Activated CD4-positive, alpha-beta memory T cell treated with anti-CD3 and anti-CD28 coated beads, Interleukin-2, amount 10 ng/mL, durations not matched to agents 7 days and 5 days (primary cell): ENCODE data around the gene SLC48A1. TPM values are rescaled to one million over a fixed set of nuclear protein-coding genes. Genes with fewer than 3 reads are reported as not detected.
A peak's percentile ranks its signal among the peaks of the same experiment; 100 is the strongest.

Experiments used
- CTCF ChIA-PET: fragments of 350-600 bp; sonication (Branson Sonifier 250); formaldehyde crosslinking; loops from one replicate; lab custom pipeline; 2021; ENCODE audit warnings: antibody characterized with exemption, inconsistent platforms; lab: Charles Lee
- POLR2A ChIA-PET: fragments of 350-600 bp; sonication (Branson Sonifier 250); formaldehyde crosslinking; loops from one replicate; lab custom pipeline; 2021; ENCODE audit warnings: antibody characterized with exemption; lab: Charles Lee
- DNase-seq: peaks from one replicate; pipeline ENCODE4 v3.0.0-alpha.2; 2020
- H3K27ac Mint-ChIP-seq: one replicate; pipeline ENCODE4 v1.8.0; 2021; ENCODE audit warnings: mild to moderate bottlenecking, mixed read lengths
- H3K27me3 Mint-ChIP-seq: one replicate; pipeline ENCODE4 v1.8.0; 2021; ENCODE audit warnings: mixed read lengths
- H3K36me3 Mint-ChIP-seq: one replicate; pipeline ENCODE4 v1.8.0; 2021; ENCODE audit warnings: low read depth, mixed read lengths
- H3K4me1 Mint-ChIP-seq: one replicate; pipeline ENCODE4 v1.8.0; 2021; ENCODE audit warnings: mixed read lengths
- H3K4me3 Mint-ChIP-seq: one replicate; pipeline ENCODE4 v1.8.0; 2021; ENCODE audit warnings: mild to moderate bottlenecking, mixed read lengths
- H3K9me3 Mint-ChIP-seq: one replicate; pipeline ENCODE4 v1.8.0; 2021; ENCODE audit warnings: mixed read lengths
- total RNA-seq, 2 experiments: library from RNA; stranded (reverse); gene quantifications; one replicate each; pipeline ENCODE4 v1.2.3, GENCODE V29; 2021

Gene SLC48A1
- total RNA-seq, 2 experiments from 2014 or later = 19.4 to 22.6 TPM

- Mint-ChIP-seq H3K4me3 (peak overlapping the region; percentile 91), H3K27ac (no peak overlapping the region)
Observed at GRCh38 chr12:47774663-47775062, 1.6 kb downstream of the SLC48A1 start.

GRCh38 chr12:47775100-47775911 is 2.3 kb downstream of the SLC48A1 start:
- Mint-ChIP-seq H3K4me3 (peak overlapping the region; percentile 24), H3K9me3 (no peaks in the 10 kb centered on the region), H3K27me3 (peaks cover 5% of the 10 kb centered on the region), H3K36me3 (peaks cover 9% of the 10 kb centered on the region), H3K27ac (no peak overlapping the region), H3K4me1 (peaks cover 57% of the 10 kb centered on the region)
- no peak for DNase-seq
- CTCF ChIA-PET = interaction anchor here (0.5 to 18.5 kb wide), 11 partner anchors 9 to 583 kb away, joined by 3 to 431 read pairs (median 8); no protein-coding TSS in a partner anchor
- POLR2A ChIA-PET = interaction anchor here (0.7 to 4.0 kb wide), 7 partner anchors 8 to 63 kb away, joined by 3 to 15 read pairs (median 5); partner anchors contain the start of gene RAPGEF3

More at GRCh38 chr12:47774663-47775062, 1.6 kb downstream of the SLC48A1 start:
- Mint-ChIP-seq H3K36me3 (peaks cover 9% of the 10 kb centered on the region), H3K9me3 (no peaks in the 10 kb centered on the region), H3K27me3 (peaks cover 5% of the 10 kb centered on the region), H3K4me1 (peaks cover 54% of the 10 kb centered on the region)
- ChIA-PET POLR2A (interaction anchor here (1.3 to 4.0 kb wide), 6 partner anchors 7 to 64 kb away, joined by 3 to 15 read pairs (median 6); partner anchors contain the start of gene RAPGEF3), CTCF (interaction anchor here (1.2 to 18.5 kb wide), 7 partner anchors 8 to 60 kb away, joined by 3 to 431 read pairs (median 9); no protein-coding TSS in a partner anchor)
- no peak for DNase-seq

- peaks cover 60% of the 10 kb centered on the region for H3K4me1 Mint-ChIP-seq
- H3K4me3 Mint-ChIP-seq = no peak overlapping the region
- H3K27ac Mint-ChIP-seq = peak overlapping the region; percentile 31
- POLR2A ChIA-PET = interaction anchor here (1.0 to 6.8 kb wide), 12 partner anchors 8 to 381 kb away, joined by 3 to 55 read pairs (median 5); no protein-coding TSS in a partner anchor
- H3K36me3 Mint-ChIP-seq = peaks cover 14% of the 10 kb centered on the region
- CTCF ChIA-PET = interaction anchor here (0.9 to 18.5 kb wide), 9 partner anchors 10 to 125 kb away, joined by 3 to 431 read pairs (median 9); no protein-coding TSS in a partner anchor
- no peak for DNase-seq
- peaks cover 5% of the 10 kb centered on the region for H3K27me3 Mint-ChIP-seq
- no peaks in the 10 kb centered on the region for H3K9me3 Mint-ChIP-seq
Observed at GRCh38 chr12:47776471-47777143, 3.6 kb downstream of the SLC48A1 start.

GRCh38 chr12:47777151-47777550 is 4.1 kb downstream of the SLC48A1 start:
- ChIA-PET CTCF (interaction anchor here (0.9 to 18.5 kb wide), 8 partner anchors 11 to 71 kb away, joined by 3 to 431 read pairs (median 21); no protein-coding TSS in a partner anchor), POLR2A (interaction anchor here (1.0 to 6.8 kb wide), 10 partner anchors 8 to 381 kb away, joined by 3 to 55 read pairs (median 6); no protein-coding TSS in a partner anchor)
- H3K27me3 Mint-ChIP-seq = peaks cover 5% of the 10 kb centered on the region
- no peak for DNase-seq
- H3K4me1 Mint-ChIP-seq = peaks cover 60% of the 10 kb centered on the region
- H3K4me3 Mint-ChIP-seq = no peak overlapping the region
- H3K9me3 Mint-ChIP-seq = no peaks in the 10 kb centered on the region
- peaks cover 19% of the 10 kb centered on the region for H3K36me3 Mint-ChIP-seq
- H3K27ac Mint-ChIP-seq = peak overlapping the region; percentile 31

GRCh38 chr12:47777741-47778558 is 4.9 kb downstream of the SLC48A1 start:
- no peak overlapping the region for H3K4me3 Mint-ChIP-seq
- H3K27ac Mint-ChIP-seq = peak overlapping the region; percentile 33
- H3K9me3 Mint-ChIP-seq = no peaks in the 10 kb centered on the region
- H3K4me1 Mint-ChIP-seq = peaks cover 58% of the 10 kb centered on the region
- H3K27me3 Mint-ChIP-seq = no peaks in the 10 kb centered on the region
- peaks cover 25% of the 10 kb centered on the region for H3K36me3 Mint-ChIP-seq
- POLR2A ChIA-PET = interaction anchor here (1.2 to 6.8 kb wide), 11 partner anchors 9 to 62 kb away, joined by 3 to 55 read pairs (median 11); no protein-coding TSS in a partner anchor
- CTCF ChIA-PET = interaction anchor here (0.7 to 18.5 kb wide), 10 partner anchors 8 to 426 kb away, joined by 3 to 431 read pairs (median 9); no protein-coding TSS in a partner anchor
- no peak for DNase-seq

GRCh38 chr12:47778881-47779280 is 5.8 kb downstream of the SLC48A1 start:
- CTCF ChIA-PET = interaction anchor here (0.6 to 18.5 kb wide), 10 partner anchors 9 to 374 kb away, joined by 3 to 431 read pairs (median 8); no protein-coding TSS in a partner anchor
- Mint-ChIP-seq H3K36me3 (peaks cover 26% of the 10 kb centered on the region), H3K4me1 (peaks cover 54% of the 10 kb centered on the region), H3K9me3 (no peaks in the 10 kb centered on the region), H3K27me3 (no peaks in the 10 kb centered on the region), H3K27ac (no peak overlapping the region), H3K4me3 (no peak overlapping the region)
- DNase-seq = no peak
- POLR2A ChIA-PET = interaction anchor here (1.3 to 6.8 kb wide), 8 partner anchors 14 to 59 kb away, joined by 3 to 55 read pairs (median 12); no protein-coding TSS in a partner anchor

- peaks cover 28% of the 10 kb centered on the region for H3K36me3 Mint-ChIP-seq
- H3K27me3 Mint-ChIP-seq = no peaks in the 10 kb centered on the region
- POLR2A ChIA-PET = interaction anchor here (1.0 to 6.8 kb wide), 14 partner anchors 13 to 61 kb away, joined by 3 to 55 read pairs (median 7); no protein-coding TSS in a partner anchor
Observed at GRCh38 chr12:47779301-47779942, 6.4 kb downstream of the SLC48A1 start.

GRCh38 chr12:47779943-47780504 is 7.0 kb downstream of the SLC48A1 start:
- Mint-ChIP-seq H3K4me1 (peaks cover 43% of the 10 kb centered on the region), H3K4me3 (no peak overlapping the region), H3K9me3 (no peaks in the 10 kb centered on the region), H3K36me3 (peaks cover 34% of the 10 kb centered on the region), H3K27ac (no peak overlapping the region), H3K27me3 (no peaks in the 10 kb centered on the region)
- no peak for DNase-seq
- ChIA-PET POLR2A (interaction anchor here (0.8 to 6.8 kb wide), 15 partner anchors 12 to 60 kb away, joined by 3 to 55 read pairs (median 5); no protein-coding TSS in a partner anchor), CTCF (interaction anchor here (1.3 to 18.5 kb wide), 7 partner anchors 10 to 64 kb away, joined by 6 to 431 read pairs (median 34); no protein-coding TSS in a partner anchor)

More at GRCh38 chr12:47779301-47779942, 6.4 kb downstream of the SLC48A1 start:
- no peaks in the 10 kb centered on the region for H3K9me3 Mint-ChIP-seq
- CTCF ChIA-PET = interaction anchor here (0.6 to 18.5 kb wide), 10 partner anchors 9 to 373 kb away, joined by 3 to 431 read pairs (median 8); no protein-coding TSS in a partner anchor
- peak; percentile 92 for DNase-seq
- peak overlapping the region; percentile 65 for H3K27ac Mint-ChIP-seq
- H3K4me3 Mint-ChIP-seq = peak overlapping the region; percentile 24
- H3K4me1 Mint-ChIP-seq = peaks cover 49% of the 10 kb centered on the region

GRCh38 chr12:47781479-47782371 is 8.7 kb downstream of the SLC48A1 start:
- ChIA-PET POLR2A (interaction anchor here (0.6 to 6.8 kb wide), 13 partner anchors 8 to 80 kb away, joined by 3 to 55 read pairs (median 7); partner anchors contain the start of genes RPAP3 and SLC48A1), CTCF (interaction anchor here (1.3 to 18.5 kb wide), 4 partner anchors 12 to 53 kb away, joined by 4 to 431 read pairs (median 159); no protein-coding TSS in a partner anchor)
- H3K9me3 Mint-ChIP-seq = no peaks in the 10 kb centered on the region
- no peaks in the 10 kb centered on the region for H3K27me3 Mint-ChIP-seq
- H3K27ac Mint-ChIP-seq = peak overlapping the region; percentile 64
- peaks cover 51% of the 10 kb centered on the region for H3K36me3 Mint-ChIP-seq
- H3K4me1 Mint-ChIP-seq = peaks cover 27% of the 10 kb centered on the region
- peak overlapping the region; percentile 7 for H3K4me3 Mint-ChIP-seq
- no peak for DNase-seq

- ChIA-PET CTCF (interaction anchor here (1.3 to 18.5 kb wide), 3 partner anchors 13 to 53 kb away, joined by 4 to 431 read pairs (median 284); no protein-coding TSS in a partner anchor), POLR2A (interaction anchor here (0.6 to 6.8 kb wide), 12 partner anchors 9 to 80 kb away, joined by 3 to 55 read pairs (median 7); partner anchors contain the start of genes RPAP3 and SLC48A1)
- Mint-ChIP-seq H3K27ac (peak overlapping the region; percentile 60), H3K27me3 (no peaks in the 10 kb centered on the region), H3K4me1 (peaks cover 22% of the 10 kb centered on the region), H3K9me3 (no peaks in the 10 kb centered on the region), H3K36me3 (peaks cover 58% of the 10 kb centered on the region), H3K4me3 (no peak overlapping the region)
- no peak for DNase-seq
Observed at GRCh38 chr12:47782372-47782770, 9.3 kb downstream of the SLC48A1 start.
